Adrenal gland (tissue), 5 donors: ENCODE data around the gene ARMH3.

Experiments
- CTCF ChIP-seq, 6 experiments: fragments of 450-650 bp in 4 of 6; fragments of 200-600 bp in 2 of 6; sonication (generic) in 1 of 6; IDR thresholded peaks; 1 replicate in 5 of 6; 2 replicates in 1 of 6; pipeline versions ENCODE4 v1.5.1 to v1.8.0; 2016 to 2021; ENCODE audit warnings: antibody characterized with exemption in 6 of 6, mild to moderate bottlenecking in 2 of 6, moderate library complexity in 1 of 6
- POLR2A ChIP-seq, 2 donors: fragments of 450-650 bp; IDR thresholded peaks; one replicate each; pipeline ENCODE4 v1.6.1; 2017; ENCODE audit warnings: antibody characterized with exemption in 2 of 2, mild to moderate bottlenecking in 2 of 2, moderate library complexity in 1 of 2
- donor health status: DM: no; HTN: no; CAD: no.

GRCh38 chr10:102101152-102101551 lies 45.2 kb upstream of the ARMH3 start:
- TF ChIP-seq CTCF (IDR thresholded peaks at IDR 0.05), result no peak
- TF ChIP-seq POLR2A (IDR thresholded peaks at IDR 0.05), result no peak
